A549 (cell line): Measurements from ENCODE around the gene ACSF3. TPM values are rescaled to one million over a fixed set of nuclear protein-coding genes. Genes with fewer than 3 reads are reported as not detected.

Source experiments
- ATAC-seq, 2 experiments: fragments of 200-7000 bp in 1 of 2; fragments of >200 bp in 1 of 2; cut with Nextera tagmentation in 1 of 2; cut with Tn5 transposase in 1 of 2; 3 replicates each; pipeline versions ENCODE4 v1.8.0 to v1.9.1; 2018 to 2020; ENCODE audit warnings: mild to moderate bottlenecking in 1 of 2, moderate library complexity in 1 of 2
- CTCF ChIA-PET: fragments of 300-600 bp; sonication (Branson Sonifier 250); formaldehyde crosslinking; extraction: SDS; loops from one replicate; lab custom pipeline; 2021; ENCODE audit warnings: antibody characterized with exemption, inconsistent platforms; lab: Yijun Ruan, JAX
- POLR2A ChIA-PET: fragments of 350-600 bp; formaldehyde crosslinking; extraction: SDS; loops from one replicate; lab custom pipeline; 2021; ENCODE audit warnings: antibody characterized with exemption, inconsistent platforms; lab: Yijun Ruan, JAX
- DNase-seq, 2 experiments: peaks; one replicate each; pipeline versions ENCODE4 v3.0.0 to v3.0.0-alpha.2; 2011 to 2016; ENCODE audit warnings: low read depth in 1 of 2, low spot score in 1 of 2
- FAIRE-seq: peaks from 2 replicates; lab custom pipeline; 2011; peaks lifted over from hg19 to GRCh38; lab: Jason Lieb, UNC
- H3K27ac ChIP-seq, 2 experiments: fragments of >200 bp; sonication (Bioruptor Twin); formaldehyde crosslinking; 3 replicates each; pipeline ENCODE4 v1.5.1; 2016 to 2017
- H3K4me1 ChIP-seq: fragments of >200 bp; sonication (Bioruptor Twin); formaldehyde crosslinking; 3 replicates; pipeline ENCODE4 v1.6.1; 2016
- H3K4me2 ChIP-seq: fragments of >200 bp; sonication (Bioruptor Twin); formaldehyde crosslinking; 3 replicates; pipeline ENCODE4 v1.6.1; 2016
- H3K4me3 ChIP-seq: fragments of >200 bp; sonication (Bioruptor Twin); formaldehyde crosslinking; 3 replicates; pipeline ENCODE4 v1.5.1; 2016
- H3K9me3 ChIP-seq: fragments of >200 bp; sonication (Bioruptor Twin); formaldehyde crosslinking; 3 replicates; pipeline ENCODE4 v1.6.1; 2016
- CBX8 ChIP-seq: fragments of 200-600 bp; sonication (generic); IDR thresholded peaks from 2 replicates; pipeline ENCODE4 v1.6.1; 2016
- CEBPB ChIP-seq, 2 experiments: fragments of >200 bp in 1 of 2; sonication (Bioruptor Twin) in 1 of 2; formaldehyde crosslinking in 1 of 2; IDR thresholded peaks; 2 replicates each; pipeline ENCODE4 v1.6.1; 2012 to 2016
- CHD2 ChIP-seq: fragments of 150-350 bp; IDR thresholded peaks from 2 replicates; pipeline ENCODE4 v1.6.1; 2014; ENCODE audit warnings: low read length; ENCODE audit not compliant: partially characterized antibody
- CHD4 ChIP-seq: fragments of 200-600 bp; sonication (generic); IDR thresholded peaks from 2 replicates; pipeline ENCODE4 v1.6.1; 2016; ENCODE audit warnings: antibody characterized with exemption, mild to moderate bottlenecking, borderline replicate concordance
- EHF ChIP-seq: fragments of 250-450 bp; sonication (Bioruptor Pico); IDR thresholded peaks from 2 replicates; pipeline ENCODE4 v1.5.0; 2020; ENCODE audit warnings: mild to moderate bottlenecking
- FOSL2 ChIP-seq, 2 experiments: fragments of 450-650 bp in 1 of 2; fragments of >200 bp in 1 of 2; sonication (Bioruptor Twin) in 1 of 2; formaldehyde crosslinking; IDR thresholded peaks; 2 replicates each; pipeline versions ENCODE4 v1.5.0 to v1.6.1; 2016 to 2020; ENCODE audit warnings: mild to moderate bottlenecking in 1 of 2, moderate library complexity in 1 of 2
- GATA3 ChIP-seq: IDR thresholded peaks from 2 replicates; pipeline ENCODE4 v1.6.1; 2012; ENCODE audit warnings: borderline replicate concordance
- HEYL ChIP-seq: fragments of 250-450 bp; sonication (Bioruptor Pico); IDR thresholded peaks from 2 replicates; pipeline ENCODE4 v1.8.0; 2021; ENCODE audit warnings: mild to moderate bottlenecking, moderate library complexity
- HOXA7 ChIP-seq: fragments of 250-450 bp; sonication (Bioruptor Pico); IDR thresholded peaks from 2 replicates; pipeline ENCODE4 v1.5.0; 2020; ENCODE audit warnings: mild to moderate bottlenecking, moderate library complexity
- HOXB13 ChIP-seq: fragments of 250-450 bp; sonication (Bioruptor Pico); IDR thresholded peaks from 2 replicates; pipeline ENCODE4 v1.5.0; 2020; ENCODE audit warnings: low read depth, mild to moderate bottlenecking, moderate library complexity
- HOXB5 ChIP-seq: fragments of 250-450 bp; sonication (Bioruptor Pico); IDR thresholded peaks from 2 replicates; pipeline ENCODE4 v1.5.0; 2020; ENCODE audit warnings: mild to moderate bottlenecking, moderate library complexity
- KDM5A ChIP-seq: fragments of 200-600 bp; sonication (generic); IDR thresholded peaks from 2 replicates; pipeline ENCODE4 v1.6.1; 2016; ENCODE audit warnings: antibody characterized with exemption, mild to moderate bottlenecking
- MAX ChIP-seq: IDR thresholded peaks from 2 replicates; pipeline ENCODE4 v1.6.1; 2012
- MYC ChIP-seq: IDR thresholded peaks from 2 replicates; pipeline ENCODE4 v1.6.1; 2012; ENCODE audit warnings: mild to moderate bottlenecking, inconsistent platforms, low read length, improper control_type of control experiment, borderline replicate concordance
- NFE2L2 ChIP-seq: fragments of 150-350 bp; conservative IDR thresholded peaks from 2 replicates; pipeline ENCODE4 v1.6.1; 2014; ENCODE audit warnings: low read length
- PHF8 ChIP-seq: fragments of 200-600 bp; sonication (generic); IDR thresholded peaks from 2 replicates; pipeline ENCODE4 v1.6.1; 2016; ENCODE audit warnings: low read depth, mild to moderate bottlenecking, antibody characterized with exemption, moderate library complexity, borderline replicate concordance
- POLR2A ChIP-seq: IDR thresholded peaks from 2 replicates; pipeline ENCODE4 v1.6.1; 2012; ENCODE audit warnings: mild to moderate bottlenecking, low read length
- POLR2AphosphoS2 ChIP-seq: conservative IDR thresholded peaks from 2 replicates; pipeline ENCODE4 v1.6.1; 2012; ENCODE audit warnings: low read length, improper control_type of control experiment, inconsistent platforms
- RARB ChIP-seq: fragments of 250-450 bp; sonication (Bioruptor Pico); IDR thresholded peaks from 2 replicates; pipeline ENCODE4 v1.8.0; 2021; ENCODE audit warnings: mild to moderate bottlenecking, moderate library complexity
- RCOR1 ChIP-seq: fragments of 150-350 bp; IDR thresholded peaks from 2 replicates; pipeline ENCODE4 v1.6.1; 2014; ENCODE audit warnings: antibody characterized with exemption, low read length, low read depth
- RFX5 ChIP-seq: fragments of 450-650 bp; IDR thresholded peaks from 2 replicates; pipeline ENCODE4 v1.7.1; 2014; ENCODE audit warnings: antibody characterized with exemption, mild to moderate bottlenecking, moderate library complexity
- TFCP2L1 ChIP-seq: fragments of 250-450 bp; sonication (Bioruptor Pico); IDR thresholded peaks from 2 replicates; pipeline ENCODE4 v1.5.0; 2021; ENCODE audit warnings: mild to moderate bottlenecking
- TP53 ChIP-seq: fragments of 250-450 bp; sonication (Bioruptor Pico); IDR thresholded peaks from 2 replicates; pipeline ENCODE4 v1.5.0; 2021; ENCODE audit warnings: mild to moderate bottlenecking, moderate library complexity
- ZSCAN20 ChIP-seq: fragments of 250-450 bp; sonication (Bioruptor Pico); IDR thresholded peaks from 2 replicates; pipeline ENCODE4 v1.8.0; 2022; ENCODE audit warnings: mild to moderate bottlenecking, moderate library complexity
- WGBS: methylation state at CpG from one replicate; pipeline ENCODE4 v1.1.6; 2017; ENCODE audit errors: missing lambda C conversion rate; 5-methylcytosine and 5-hydroxymethylcytosine counted together
- polyA minus RNA-seq: library from RNA; depleted of rRNA, polyadenylated mRNA; stranded (reverse); fragments of >200 nt; gene quantifications from 2 replicates; pipeline ENCODE4 v1.2.3, GENCODE V29; 2011; rRNA and poly(A)+ RNA removed
- polyA plus RNA-seq, 4 experiments: library from polyadenylated mRNA; depleted of rRNA in 3 of 4; stranded (reverse); fragments of >200 nt; fragmentation: RNase III in 1 of 4; extraction: RNeasy Plus Mini Kit Qiagen cat#74134 plus additional on column Dnase treatment in 1 of 4; gene quantifications; 2 replicates in 3 of 4; 3 replicates in 1 of 4; pipeline ENCODE4 v1.2.3, GENCODE V29; 2011 to 2017
- TF ChIP-seq, protein P1 (sequence below): fragments of 150-350 bp; IDR thresholded peaks from 2 replicates; pipeline ENCODE4 v1.6.1; 2014; ENCODE audit warnings: low read depth, mild to moderate bottlenecking, low read length
- TF ChIP-seq, protein P2 (sequence below): fragments of >200 bp; sonication (Bioruptor Twin); formaldehyde crosslinking; IDR thresholded peaks from 3 replicates; pipeline ENCODE4 v1.5.1; 2016
- TF ChIP-seq, protein P3 (sequence below): IDR thresholded peaks from 2 replicates; pipeline ENCODE4 v1.6.1; 2012
- TF ChIP-seq, protein P4 (sequence below): fragments of >200 bp; sonication (Bioruptor Twin); formaldehyde crosslinking; IDR thresholded peaks from 2 replicates; pipeline ENCODE4 v1.6.1; 2016
- TF ChIP-seq, protein P5 (sequence below): fragments of 200-600 bp; sonication (generic); IDR thresholded peaks from 2 replicates; pipeline ENCODE4 v1.6.1; 2016; ENCODE audit warnings: antibody characterized with exemption, mild to moderate bottlenecking, moderate library complexity
- TF ChIP-seq, protein P6 (sequence below): fragments of >200 bp; sonication (Bioruptor Twin); formaldehyde crosslinking; IDR thresholded peaks from 3 replicates; pipeline ENCODE4 v1.6.1; 2016

Gene ACSF3
- polyA plus RNA-seq (2011; rRNA removed), result 9.8 and 11.5 TPM in 2 replicates
- 19.1 and 23.9 TPM in 2 replicates for polyA plus RNA-seq (2012; cell fraction: cytosol; rRNA removed)
- 26.8 and 31.5 TPM in 2 replicates for polyA plus RNA-seq (2012; cell fraction: nucleus; rRNA removed)
- 13.1 to 13.2 TPM (median 13.2 TPM) in 3 replicates for polyA plus RNA-seq (2017; fragmentation: RNase III; extraction: RNeasy Plus Mini Kit Qiagen cat#74134 plus additional on column Dnase treatment)
- 21.0 and 25.9 TPM in 2 replicates for polyA minus RNA-seq

- peak within 1 kb of the TSS; percentile 83 for H3K4me2 ChIP-seq
- peak; percentile 78 for ATAC-seq
- WGBS, result 4% methylated on average over 16 of the region's 110 CpGs
- no peaks in the 10 kb centered on the region for H3K9me3 ChIP-seq
- peak within 1 kb of the TSS; percentile 89 for H3K4me3 ChIP-seq
- CTCF ChIA-PET, result interaction anchor here (0.9 to 1.3 kb wide), 4 partner anchors 12 to 236 kb away, joined by 3 read pairs; no protein-coding TSS in a partner anchor
- POLR2A ChIA-PET, result interaction anchor here (0.6 to 1.0 kb wide), 4 partner anchors 9 to 282 kb away, joined by 3 to 4 read pairs (median 3); partner anchors contain the start of gene APRT
- peak; percentile 60 to 68 for DNase-seq
- no peak for FAIRE-seq
- peaks cover 10% of the 10 kb centered on the region; the same call in 2 of the 3 replicates for H3K4me1 ChIP-seq
- peak within 1 kb of the TSS; percentile 87 to 98 for H3K27ac ChIP-seq
- TF ChIP-seq PHF8 (peak; percentile 29; the same call in 1 of the 2 replicates), GATA3 (no peak), RCOR1 (no peak), HEYL (CRISPR knock-in tag) (no peak), ZSCAN20 (CRISPR knock-in tag) (no peak), FOSL2 (IDR thresholded peaks at IDR 0.05) (no peak), FOSL2 (CRISPR knock-in tag; IDR thresholded peaks at IDR 0.05) (peak; percentile 28; the same call in 1 of the 2 replicates), KDM5A (no peak), MYC (peak; percentile 54; the same call in 1 of the 2 replicates), HOXB5 (CRISPR knock-in tag) (no peak), EHF (CRISPR knock-in tag) (no peak), HOXB13 (CRISPR knock-in tag) (0 out of 2 replicates have a peak, but pooled peaks have one; percentile 23), CHD4 (no peak), POLR2A (peak; percentile 43), HOXA7 (CRISPR knock-in tag) (no peak), NFE2L2 (no peak), CHD2 (no peak), TP53 (CRISPR knock-in tag) (no peak), MAX (peak; percentile 82), POLR2AphosphoS2 (no peak), RARB (CRISPR knock-in tag) (no peak), RFX5 (no peak), CEBPB (IDR thresholded peaks at IDR 0.05) (no peak), CBX8 (no peak), TFCP2L1 (CRISPR knock-in tag) (no peak)
- TF ChIP-seq, protein P1, sequence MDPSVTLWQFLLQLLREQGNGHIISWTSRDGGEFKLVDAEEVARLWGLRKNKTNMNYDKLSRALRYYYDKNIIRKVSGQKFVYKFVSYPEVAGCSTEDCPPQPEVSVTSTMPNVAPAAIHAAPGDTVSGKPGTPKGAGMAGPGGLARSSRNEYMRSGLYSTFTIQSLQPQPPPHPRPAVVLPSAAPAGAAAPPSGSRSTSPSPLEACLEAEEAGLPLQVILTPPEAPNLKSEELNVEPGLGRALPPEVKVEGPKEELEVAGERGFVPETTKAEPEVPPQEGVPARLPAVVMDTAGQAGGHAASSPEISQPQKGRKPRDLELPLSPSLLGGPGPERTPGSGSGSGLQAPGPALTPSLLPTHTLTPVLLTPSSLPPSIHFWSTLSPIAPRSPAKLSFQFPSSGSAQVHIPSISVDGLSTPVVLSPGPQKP, result 0 out of 2 replicates have a peak, but pooled peaks have one; percentile 10
- TF ChIP-seq, protein P2, sequence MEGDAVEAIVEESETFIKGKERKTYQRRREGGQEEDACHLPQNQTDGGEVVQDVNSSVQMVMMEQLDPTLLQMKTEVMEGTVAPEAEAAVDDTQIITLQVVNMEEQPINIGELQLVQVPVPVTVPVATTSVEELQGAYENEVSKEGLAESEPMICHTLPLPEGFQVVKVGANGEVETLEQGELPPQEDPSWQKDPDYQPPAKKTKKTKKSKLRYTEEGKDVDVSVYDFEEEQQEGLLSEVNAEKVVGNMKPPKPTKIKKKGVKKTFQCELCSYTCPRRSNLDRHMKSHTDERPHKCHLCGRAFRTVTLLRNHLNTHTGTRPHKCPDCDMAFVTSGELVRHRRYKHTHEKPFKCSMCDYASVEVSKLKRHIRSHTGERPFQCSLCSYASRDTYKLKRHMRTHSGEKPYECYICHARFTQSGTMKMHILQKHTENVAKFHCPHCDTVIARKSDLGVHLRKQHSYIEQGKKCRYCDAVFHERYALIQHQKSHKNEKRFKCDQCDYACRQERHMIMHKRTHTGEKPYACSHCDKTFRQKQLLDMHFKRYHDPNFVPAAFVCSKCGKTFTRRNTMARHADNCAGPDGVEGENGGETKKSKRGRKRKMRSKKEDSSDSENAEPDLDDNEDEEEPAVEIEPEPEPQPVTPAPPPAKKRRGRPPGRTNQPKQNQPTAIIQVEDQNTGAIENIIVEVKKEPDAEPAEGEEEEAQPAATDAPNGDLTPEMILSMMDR, result no peak
- TF ChIP-seq, protein P3, sequence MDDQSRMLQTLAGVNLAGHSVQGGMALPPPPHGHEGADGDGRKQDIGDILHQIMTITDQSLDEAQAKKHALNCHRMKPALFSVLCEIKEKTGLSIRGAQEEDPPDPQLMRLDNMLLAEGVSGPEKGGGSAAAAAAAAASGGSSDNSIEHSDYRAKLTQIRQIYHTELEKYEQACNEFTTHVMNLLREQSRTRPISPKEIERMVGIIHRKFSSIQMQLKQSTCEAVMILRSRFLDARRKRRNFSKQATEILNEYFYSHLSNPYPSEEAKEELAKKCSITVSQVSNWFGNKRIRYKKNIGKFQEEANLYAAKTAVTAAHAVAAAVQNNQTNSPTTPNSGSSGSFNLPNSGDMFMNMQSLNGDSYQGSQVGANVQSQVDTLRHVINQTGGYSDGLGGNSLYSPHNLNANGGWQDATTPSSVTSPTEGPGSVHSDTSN, result no peak
- TF ChIP-seq, protein P4, sequence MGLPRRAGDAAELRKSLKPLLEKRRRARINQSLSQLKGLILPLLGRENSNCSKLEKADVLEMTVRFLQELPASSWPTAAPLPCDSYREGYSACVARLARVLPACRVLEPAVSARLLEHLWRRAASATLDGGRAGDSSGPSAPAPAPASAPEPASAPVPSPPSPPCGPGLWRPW, result no peak
- TF ChIP-seq, protein P5, sequence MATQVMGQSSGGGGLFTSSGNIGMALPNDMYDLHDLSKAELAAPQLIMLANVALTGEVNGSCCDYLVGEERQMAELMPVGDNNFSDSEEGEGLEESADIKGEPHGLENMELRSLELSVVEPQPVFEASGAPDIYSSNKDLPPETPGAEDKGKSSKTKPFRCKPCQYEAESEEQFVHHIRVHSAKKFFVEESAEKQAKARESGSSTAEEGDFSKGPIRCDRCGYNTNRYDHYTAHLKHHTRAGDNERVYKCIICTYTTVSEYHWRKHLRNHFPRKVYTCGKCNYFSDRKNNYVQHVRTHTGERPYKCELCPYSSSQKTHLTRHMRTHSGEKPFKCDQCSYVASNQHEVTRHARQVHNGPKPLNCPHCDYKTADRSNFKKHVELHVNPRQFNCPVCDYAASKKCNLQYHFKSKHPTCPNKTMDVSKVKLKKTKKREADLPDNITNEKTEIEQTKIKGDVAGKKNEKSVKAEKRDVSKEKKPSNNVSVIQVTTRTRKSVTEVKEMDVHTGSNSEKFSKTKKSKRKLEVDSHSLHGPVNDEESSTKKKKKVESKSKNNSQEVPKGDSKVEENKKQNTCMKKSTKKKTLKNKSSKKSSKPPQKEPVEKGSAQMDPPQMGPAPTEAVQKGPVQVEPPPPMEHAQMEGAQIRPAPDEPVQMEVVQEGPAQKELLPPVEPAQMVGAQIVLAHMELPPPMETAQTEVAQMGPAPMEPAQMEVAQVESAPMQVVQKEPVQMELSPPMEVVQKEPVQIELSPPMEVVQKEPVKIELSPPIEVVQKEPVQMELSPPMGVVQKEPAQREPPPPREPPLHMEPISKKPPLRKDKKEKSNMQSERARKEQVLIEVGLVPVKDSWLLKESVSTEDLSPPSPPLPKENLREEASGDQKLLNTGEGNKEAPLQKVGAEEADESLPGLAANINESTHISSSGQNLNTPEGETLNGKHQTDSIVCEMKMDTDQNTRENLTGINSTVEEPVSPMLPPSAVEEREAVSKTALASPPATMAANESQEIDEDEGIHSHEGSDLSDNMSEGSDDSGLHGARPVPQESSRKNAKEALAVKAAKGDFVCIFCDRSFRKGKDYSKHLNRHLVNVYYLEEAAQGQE, result no peak
- TF ChIP-seq, protein P6, sequence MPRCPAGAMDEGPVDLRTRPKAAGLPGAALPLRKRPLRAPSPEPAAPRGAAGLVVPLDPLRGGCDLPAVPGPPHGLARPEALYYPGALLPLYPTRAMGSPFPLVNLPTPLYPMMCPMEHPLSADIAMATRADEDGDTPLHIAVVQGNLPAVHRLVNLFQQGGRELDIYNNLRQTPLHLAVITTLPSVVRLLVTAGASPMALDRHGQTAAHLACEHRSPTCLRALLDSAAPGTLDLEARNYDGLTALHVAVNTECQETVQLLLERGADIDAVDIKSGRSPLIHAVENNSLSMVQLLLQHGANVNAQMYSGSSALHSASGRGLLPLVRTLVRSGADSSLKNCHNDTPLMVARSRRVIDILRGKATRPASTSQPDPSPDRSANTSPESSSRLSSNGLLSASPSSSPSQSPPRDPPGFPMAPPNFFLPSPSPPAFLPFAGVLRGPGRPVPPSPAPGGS, result peak; percentile 70; the same call in 1 of the 3 replicates
These were observed at the start of gene ACSF3 for GRCh38 chr16:89093602-89094251. ACSF3 (plus strand) TSS chr16:89093852; CDS start chr16:89100682, 6,830 bp downstream.
